Testis (tissue), 3 donors: ENCODE data around the gene KCNE4. TPM values are rescaled to one million over a fixed set of nuclear protein-coding genes. Genes with fewer than 3 reads are reported as not detected.
A peak's percentile ranks its signal among the peaks of the same experiment; 100 is the strongest.

Source experiments
- DNase-seq: peaks from one replicate; pipeline ENCODE4 v3.0.0-alpha.2; 2019
- H3K27ac ChIP-seq, 2 donors: fragments of 200-600 bp; sonication (generic); one replicate each; pipeline ENCODE4 v1.5.1; 2019
- H3K27me3 ChIP-seq: fragments of 200-600 bp; sonication (generic); one replicate; pipeline ENCODE4 v1.5.1; 2019
- H3K36me3 ChIP-seq: fragments of 200-600 bp; sonication (generic); one replicate; pipeline ENCODE4 v1.5.1; 2017; ENCODE audit warnings: low read depth; ENCODE audit errors: missing control alignments
- H3K4me1 ChIP-seq: fragments of 200-600 bp; sonication (generic); one replicate; pipeline ENCODE4 v1.5.1; 2019
- H3K4me3 ChIP-seq, 2 donors: fragments of 200-600 bp; sonication (generic); one replicate each; pipeline ENCODE4 v1.5.1; 2017 to 2019
- H3K9me3 ChIP-seq: fragments of 200-600 bp; sonication (generic); one replicate; pipeline ENCODE4 v1.5.1; 2017
- POLR2A ChIP-seq: fragments of 450-650 bp; IDR thresholded peaks from one replicate; pipeline ENCODE4 v1.6.1; 2017; ENCODE audit warnings: antibody characterized with exemption, mild to moderate bottlenecking, moderate library complexity
- WGBS, 2 donors: methylation state at CpG; one replicate each; pipeline ENCODE4 v1.1.5; 2018; 5-methylcytosine and 5-hydroxymethylcytosine counted together
- intact Hi-C: fragments of 100-400 bp; cut with DNase I; formaldehyde crosslinking; loops from one replicate; pipeline ENCODE4 v1.15.1; 2023; ENCODE audit warnings: low total_unique reads
- polyA plus RNA-seq: library from polyadenylated mRNA; stranded (reverse); fragments of 350-450 nt; fragmentation: Illumina TruSeq; extraction: RNeasy Lipid Tissue Mini Kit (QIAGEN cat#74804); gene quantifications from one replicate; pipeline ENCODE4 v1.2.3, GENCODE V29; 2014; ENCODE audit warnings: low read depth, low replicate concordance; ENCODE audit not compliant: insufficient read depth
- total RNA-seq, 2 donors: library from RNA; depleted of rRNA; stranded (reverse); fragments of >200 nt; gene quantifications; one replicate each; pipeline ENCODE4 v1.2.3, GENCODE V29; 2016
- TF ChIP-seq, protein P1 (sequence below), 3 experiments: fragments of 450-650 bp in 2 of 3; fragments of 200-600 bp in 1 of 3; sonication (generic) in 1 of 3; IDR thresholded peaks; one replicate each; pipeline ENCODE4 v1.5.1; 2016 to 2019; ENCODE audit warnings: antibody characterized with exemption in 3 of 3, mild to moderate bottlenecking in 2 of 3, moderate library complexity in 1 of 3

Gene KCNE4
- total and polyA plus RNA-seq, 3 donors from 2014 or later: 2.3 to 3.3 (median 2.5) TPM

GRCh38 chr2:223050900-223051504, 988 bp upstream of the KCNE4 start:
- Histone ChIP-seq H3K36me3 (no peaks in the 10 kb centered on the region), H3K4me1 (peaks cover 7% of the 10 kb centered on the region), H3K9me3 (no peaks in the 10 kb centered on the region), H3K27me3 (no peaks in the 10 kb centered on the region), H3K27ac (peak overlapping the region in 1 of 2 donors; percentile 86), H3K4me3 (no peak overlapping the region)
- intact Hi-C loops: no loop called here
- TF ChIP-seq, protein P1, sequence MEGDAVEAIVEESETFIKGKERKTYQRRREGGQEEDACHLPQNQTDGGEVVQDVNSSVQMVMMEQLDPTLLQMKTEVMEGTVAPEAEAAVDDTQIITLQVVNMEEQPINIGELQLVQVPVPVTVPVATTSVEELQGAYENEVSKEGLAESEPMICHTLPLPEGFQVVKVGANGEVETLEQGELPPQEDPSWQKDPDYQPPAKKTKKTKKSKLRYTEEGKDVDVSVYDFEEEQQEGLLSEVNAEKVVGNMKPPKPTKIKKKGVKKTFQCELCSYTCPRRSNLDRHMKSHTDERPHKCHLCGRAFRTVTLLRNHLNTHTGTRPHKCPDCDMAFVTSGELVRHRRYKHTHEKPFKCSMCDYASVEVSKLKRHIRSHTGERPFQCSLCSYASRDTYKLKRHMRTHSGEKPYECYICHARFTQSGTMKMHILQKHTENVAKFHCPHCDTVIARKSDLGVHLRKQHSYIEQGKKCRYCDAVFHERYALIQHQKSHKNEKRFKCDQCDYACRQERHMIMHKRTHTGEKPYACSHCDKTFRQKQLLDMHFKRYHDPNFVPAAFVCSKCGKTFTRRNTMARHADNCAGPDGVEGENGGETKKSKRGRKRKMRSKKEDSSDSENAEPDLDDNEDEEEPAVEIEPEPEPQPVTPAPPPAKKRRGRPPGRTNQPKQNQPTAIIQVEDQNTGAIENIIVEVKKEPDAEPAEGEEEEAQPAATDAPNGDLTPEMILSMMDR (IDR thresholded peaks at IDR 0.05): no peak
- no peak for TF ChIP-seq POLR2A
- peak; percentile 18 for DNase-seq
- 30% methylated on average over 8 of the region's 8 CpGs for WGBS, 2 donors

DNA sequence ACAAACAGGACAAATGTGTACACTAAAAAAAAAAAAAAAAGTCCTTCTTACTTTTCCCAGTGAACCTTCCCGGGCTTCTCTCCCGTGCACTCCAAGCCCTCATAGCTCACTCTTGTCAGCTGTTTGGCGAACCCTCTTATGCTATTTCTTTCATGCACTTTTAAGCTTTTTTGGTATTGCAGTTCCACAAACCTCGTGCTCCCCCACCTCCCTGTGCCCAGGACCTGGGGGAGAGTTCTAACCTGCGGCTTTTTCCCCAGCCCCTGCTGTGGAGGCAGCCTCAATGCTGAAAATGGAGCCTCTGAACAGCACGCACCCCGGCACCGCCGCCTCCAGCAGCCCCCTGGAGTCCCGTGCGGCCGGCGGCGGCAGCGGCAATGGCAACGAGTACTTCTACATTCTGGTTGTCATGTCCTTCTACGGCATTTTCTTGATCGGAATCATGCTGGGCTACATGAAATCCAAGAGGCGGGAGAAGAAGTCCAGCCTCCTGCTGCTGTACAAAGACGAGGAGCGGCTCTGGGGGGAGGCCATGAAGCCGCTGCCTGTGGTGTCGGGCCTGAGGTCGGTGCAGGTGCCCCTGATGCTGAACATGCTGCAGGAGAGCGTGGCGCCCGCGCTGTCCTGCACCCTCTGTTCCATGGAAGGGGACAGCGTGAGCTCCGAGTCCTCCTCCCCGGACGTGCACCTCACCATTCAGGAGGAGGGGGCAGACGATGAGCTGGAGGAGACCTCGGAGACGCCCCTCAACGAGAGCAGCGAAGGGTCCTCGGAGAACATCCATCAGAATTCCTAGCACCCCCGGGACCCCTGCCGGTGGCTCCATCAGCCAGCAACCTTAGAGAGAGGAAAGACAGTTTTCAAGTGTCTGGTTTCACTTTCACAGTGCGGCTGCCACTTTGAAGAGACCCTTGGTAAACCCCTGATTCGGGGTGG, 826 bp downstream of the KCNE4 start:
- Histone ChIP-seq H3K4me3 (peak overlapping the region; percentile 45 to 55), H3K27ac (peak overlapping the region; percentile 76 to 86), H3K4me1 (peaks cover 9% of the 10 kb centered on the region), H3K36me3 (no peaks in the 10 kb centered on the region), H3K9me3 (no peaks in the 10 kb centered on the region), H3K27me3 (no peaks in the 10 kb centered on the region)
- 29 to 44% methylated on average over 36 to 42 of the region's 42 CpGs for WGBS, 2 donors
- intact Hi-C loops: no loop called here
- DNase-seq: no peak
- TF ChIP-seq, protein P1 (IDR thresholded peaks at IDR 0.05): no peak
- TF ChIP-seq POLR2A: no peak

GRCh38 chr2:223053484-223054192, 1.6 kb downstream of the KCNE4 start:
- no peaks in the 10 kb centered on the region for H3K9me3 ChIP-seq
- H3K36me3 ChIP-seq: no peaks in the 10 kb centered on the region
- TF ChIP-seq, protein P1 (IDR thresholded peaks at IDR 0.05): no peak
- no peak for TF ChIP-seq POLR2A
- WGBS, 2 donors: 27 to 49% methylated on average over 14 of the region's 14 CpGs
- H3K4me1 ChIP-seq: peaks cover 9% of the 10 kb centered on the region
- H3K27ac ChIP-seq: peak overlapping the region; percentile 76 to 86
- intact Hi-C loops: no loop called here
- no peaks in the 10 kb centered on the region for H3K27me3 ChIP-seq
- peak overlapping the region; percentile 45 to 55 for H3K4me3 ChIP-seq
- DNase-seq: peak; percentile 19

GRCh38 chr2:223054193-223054781, 2.3 kb downstream of the KCNE4 start:
- TF ChIP-seq, protein P1 (IDR thresholded peaks at IDR 0.05): no peak
- no peak for TF ChIP-seq POLR2A
- 35 to 43% methylated on average over 9 to 11 of the region's 11 CpGs for WGBS, 2 donors
- DNase-seq: peak; percentile 67
- peaks cover 9% of the 10 kb centered on the region for H3K4me1 ChIP-seq
- no peaks in the 10 kb centered on the region for H3K36me3 ChIP-seq
- no peak overlapping the region for H3K4me3 ChIP-seq
- no peaks in the 10 kb centered on the region for H3K9me3 ChIP-seq
- H3K27me3 ChIP-seq: no peaks in the 10 kb centered on the region
- intact Hi-C loops: no loop called here
- H3K27ac ChIP-seq: peak overlapping the region; percentile 76 to 86
